ENCODE measurements around the gene MYBPC1. TPM values are rescaled to one million over a fixed set of nuclear protein-coding genes. Genes with fewer than 3 reads are reported as not detected.

The MYBPC1 gene
- total and polyA plus RNA-seq, 2 experiments from 2014 or later = 0.18 TPM; not detected in 1

GRCh38 chr12:101706403-101706802 lies 111.6 kb downstream of the MYBPC1 start:
- DNase-seq (ENCODE audit: low spot score) = no peak
- peaks cover 4% of the 10 kb centered on the region; the same call in 2 of the 3 replicates for H3K4me1 Mint-ChIP-seq
- ATAC-seq = no peak
- Histone ChIP-seq H3K27me3 (ENCODE audit: insufficient read depth) (no peaks in the 10 kb centered on the region), H3K36me3 (ENCODE audit: insufficient read depth) (no peaks in the 10 kb centered on the region), H3K4me3 (no peak overlapping the region), H3K4me1 (ENCODE audit: insufficient read depth) (peaks cover 3% of the 10 kb centered on the region; the same call in 1 of the 2 replicates), H3K4me2 (no peak overlapping the region), H3F3A (replicated peaks; ENCODE audit: low read depth) (no peaks in the 10 kb centered on the region), H3K79me2 (replicated peaks; ENCODE audit: insufficient read depth) (peaks cover 30% of the 10 kb centered on the region), H2AFZ (no peak overlapping the region), H4K20me1 (replicated peaks; ENCODE audit: insufficient read depth) (0 out of 2 replicates have a peak, but pooled peaks cover 4% of the 10 kb centered on the region), H3K27ac (ENCODE audit: low read depth) (no peak overlapping the region), H3K9me2 (ENCODE audit: insufficient read depth) (no peaks in the 10 kb centered on the region)
- no peak overlapping the region for H3K27ac Mint-ChIP-seq
- H3K27me3 Mint-ChIP-seq (ENCODE audit: insufficient read depth, low read depth, poor library complexity) = no peaks in the 10 kb centered on the region
- no peak for TF ChIP-seq JUNB (IDR thresholded peaks at IDR 0.05; ENCODE audit: unreplicated experiment)
- TF ChIP-seq, protein P1, sequence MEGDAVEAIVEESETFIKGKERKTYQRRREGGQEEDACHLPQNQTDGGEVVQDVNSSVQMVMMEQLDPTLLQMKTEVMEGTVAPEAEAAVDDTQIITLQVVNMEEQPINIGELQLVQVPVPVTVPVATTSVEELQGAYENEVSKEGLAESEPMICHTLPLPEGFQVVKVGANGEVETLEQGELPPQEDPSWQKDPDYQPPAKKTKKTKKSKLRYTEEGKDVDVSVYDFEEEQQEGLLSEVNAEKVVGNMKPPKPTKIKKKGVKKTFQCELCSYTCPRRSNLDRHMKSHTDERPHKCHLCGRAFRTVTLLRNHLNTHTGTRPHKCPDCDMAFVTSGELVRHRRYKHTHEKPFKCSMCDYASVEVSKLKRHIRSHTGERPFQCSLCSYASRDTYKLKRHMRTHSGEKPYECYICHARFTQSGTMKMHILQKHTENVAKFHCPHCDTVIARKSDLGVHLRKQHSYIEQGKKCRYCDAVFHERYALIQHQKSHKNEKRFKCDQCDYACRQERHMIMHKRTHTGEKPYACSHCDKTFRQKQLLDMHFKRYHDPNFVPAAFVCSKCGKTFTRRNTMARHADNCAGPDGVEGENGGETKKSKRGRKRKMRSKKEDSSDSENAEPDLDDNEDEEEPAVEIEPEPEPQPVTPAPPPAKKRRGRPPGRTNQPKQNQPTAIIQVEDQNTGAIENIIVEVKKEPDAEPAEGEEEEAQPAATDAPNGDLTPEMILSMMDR (conservative IDR thresholded peaks at IDR 0.05; ENCODE audit: low read depth in 2 of 2) = no peak
- no peak for TF ChIP-seq REST (IDR thresholded peaks at IDR 0.05; ENCODE audit: unreplicated experiment)
- TF ChIP-seq ZNF331 (CRISPR knock-in tag; IDR thresholded peaks at IDR 0.05; ENCODE audit: low read depth) = no peak
- TF ChIP-seq, protein P2, sequence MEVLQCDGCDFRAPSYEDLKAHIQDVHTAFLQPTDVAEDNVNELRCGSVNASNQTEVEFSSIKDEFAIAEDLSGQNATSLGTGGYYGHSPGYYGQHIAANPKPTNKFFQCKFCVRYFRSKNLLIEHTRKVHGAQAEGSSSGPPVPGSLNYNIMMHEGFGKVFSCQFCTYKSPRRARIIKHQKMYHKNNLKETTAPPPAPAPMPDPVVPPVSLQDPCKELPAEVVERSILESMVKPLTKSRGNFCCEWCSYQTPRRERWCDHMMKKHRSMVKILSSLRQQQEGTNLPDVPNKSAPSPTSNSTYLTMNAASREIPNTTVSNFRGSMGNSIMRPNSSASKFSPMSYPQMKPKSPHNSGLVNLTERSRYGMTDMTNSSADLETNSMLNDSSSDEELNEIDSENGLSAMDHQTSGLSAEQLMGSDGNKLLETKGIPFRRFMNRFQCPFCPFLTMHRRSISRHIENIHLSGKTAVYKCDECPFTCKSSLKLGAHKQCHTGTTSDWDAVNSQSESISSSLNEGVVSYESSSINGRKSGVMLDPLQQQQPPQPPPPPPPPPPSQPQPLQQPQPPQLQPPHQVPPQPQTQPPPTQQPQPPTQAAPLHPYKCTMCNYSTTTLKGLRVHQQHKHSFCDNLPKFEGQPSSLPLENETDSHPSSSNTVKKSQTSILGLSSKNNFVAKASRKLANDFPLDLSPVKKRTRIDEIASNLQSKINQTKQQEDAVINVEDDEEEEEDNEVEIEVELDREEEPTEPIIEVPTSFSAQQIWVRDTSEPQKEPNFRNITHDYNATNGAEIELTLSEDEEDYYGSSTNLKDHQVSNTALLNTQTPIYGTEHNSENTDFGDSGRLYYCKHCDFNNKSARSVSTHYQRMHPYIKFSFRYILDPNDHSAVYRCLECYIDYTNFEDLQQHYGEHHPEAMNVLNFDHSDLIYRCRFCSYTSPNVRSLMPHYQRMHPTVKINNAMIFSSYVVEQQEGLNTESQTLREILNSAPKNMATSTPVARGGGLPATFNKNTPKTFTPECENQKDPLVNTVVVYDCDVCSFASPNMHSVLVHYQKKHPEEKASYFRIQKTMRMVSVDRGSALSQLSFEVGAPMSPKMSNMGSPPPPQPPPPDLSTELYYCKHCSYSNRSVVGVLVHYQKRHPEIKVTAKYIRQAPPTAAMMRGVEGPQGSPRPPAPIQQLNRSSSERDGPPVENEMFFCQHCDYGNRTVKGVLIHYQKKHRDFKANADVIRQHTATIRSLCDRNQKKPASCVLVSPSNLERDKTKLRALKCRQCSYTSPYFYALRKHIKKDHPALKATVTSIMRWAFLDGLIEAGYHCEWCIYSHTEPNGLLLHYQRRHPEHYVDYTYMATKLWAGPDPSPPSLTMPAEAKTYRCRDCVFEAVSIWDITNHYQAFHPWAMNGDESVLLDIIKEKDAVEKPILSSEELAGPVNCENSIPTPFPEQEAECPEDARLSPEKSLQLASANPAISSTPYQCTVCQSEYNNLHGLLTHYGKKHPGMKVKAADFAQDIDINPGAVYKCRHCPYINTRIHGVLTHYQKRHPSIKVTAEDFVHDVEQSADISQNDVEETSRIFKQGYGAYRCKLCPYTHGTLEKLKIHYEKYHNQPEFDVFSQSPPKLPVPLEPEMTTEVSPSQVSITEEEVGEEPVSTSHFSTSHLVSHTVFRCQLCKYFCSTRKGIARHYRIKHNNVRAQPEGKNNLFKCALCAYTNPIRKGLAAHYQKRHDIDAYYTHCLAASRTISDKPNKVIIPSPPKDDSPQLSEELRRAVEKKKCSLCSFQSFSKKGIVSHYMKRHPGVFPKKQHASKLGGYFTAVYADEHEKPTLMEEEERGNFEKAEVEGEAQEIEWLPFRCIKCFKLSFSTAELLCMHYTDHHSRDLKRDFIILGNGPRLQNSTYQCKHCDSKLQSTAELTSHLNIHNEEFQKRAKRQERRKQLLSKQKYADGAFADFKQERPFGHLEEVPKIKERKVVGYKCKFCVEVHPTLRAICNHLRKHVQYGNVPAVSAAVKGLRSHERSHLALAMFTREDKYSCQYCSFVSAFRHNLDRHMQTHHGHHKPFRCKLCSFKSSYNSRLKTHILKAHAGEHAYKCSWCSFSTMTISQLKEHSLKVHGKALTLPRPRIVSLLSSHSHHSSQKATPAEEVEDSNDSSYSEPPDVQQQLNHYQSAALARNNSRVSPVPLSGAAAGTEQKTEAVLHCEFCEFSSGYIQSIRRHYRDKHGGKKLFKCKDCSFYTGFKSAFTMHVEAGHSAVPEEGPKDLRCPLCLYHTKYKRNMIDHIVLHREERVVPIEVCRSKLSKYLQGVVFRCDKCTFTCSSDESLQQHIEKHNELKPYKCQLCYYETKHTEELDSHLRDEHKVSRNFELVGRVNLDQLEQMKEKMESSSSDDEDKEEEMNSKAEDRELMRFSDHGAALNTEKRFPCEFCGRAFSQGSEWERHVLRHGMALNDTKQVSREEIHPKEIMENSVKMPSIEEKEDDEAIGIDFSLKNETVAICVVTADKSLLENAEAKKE (CRISPR knock-in tag; IDR thresholded peaks at IDR 0.05) = no peak
- TF ChIP-seq ETS1 (IDR thresholded peaks at IDR 0.05) = no peak
- TF ChIP-seq STAT1 (IDR thresholded peaks at IDR 0.05; ENCODE audit: unreplicated experiment) = no peak
- TF ChIP-seq EZH2phosphoT487 (IDR thresholded peaks at IDR 0.05; ENCODE audit: unreplicated experiment) = no peak
- TF ChIP-seq ZNF114 (CRISPR knock-in tag; IDR thresholded peaks at IDR 0.05) = no peak
- no peak for TF ChIP-seq POLR2AphosphoS5 (IDR thresholded peaks at IDR 0.05; ENCODE audit: low read depth)
- TF ChIP-seq EZH2 (IDR thresholded peaks at IDR 0.05; ENCODE audit: low read depth, unreplicated experiment) = no peak
- H3K9me3 Mint-ChIP-seq = no peaks in the 10 kb centered on the region
- H3K4me3 Mint-ChIP-seq = no peak overlapping the region
- no peaks in the 10 kb centered on the region; the same call in 2 of the 3 replicates for H3K36me3 Mint-ChIP-seq (ENCODE audit: low read depth)

Measured in GM23338 (cell line).